DND-41 (cell line): Measurements from ENCODE around the gene VPS18.

Source experiments
- ATAC-seq: fragments of 200-7000 bp; cut with Tn5 transposase; 3 replicates; pipeline ENCODE4 v1.9.1; 2021; ENCODE audit warnings: low read depth; ENCODE audit not compliant: insufficient read depth
- DNase-seq: peaks from one replicate; pipeline ENCODE4 v3.0.0-alpha.2; 2020
- H2AFZ ChIP-seq: 2 replicates; pipeline ENCODE4 v1.6.0; 2012; ENCODE audit warnings: low read depth, low read length
- H3K27ac ChIP-seq: 2 replicates; pipeline ENCODE4 v1.5.1; 2012; ENCODE audit warnings: low read length, inconsistent platforms
- H3K27me3 ChIP-seq: fragments of 200-600 bp; sonication (generic); 2 replicates; pipeline ENCODE4 v1.6.0; 2012; ENCODE audit warnings: low read length, mild to moderate bottlenecking, inconsistent platforms; ENCODE audit not compliant: insufficient read depth, poor library complexity
- H3K36me3 ChIP-seq: 2 replicates; pipeline ENCODE4 v1.5.1; 2012; ENCODE audit warnings: low read length, inconsistent platforms; ENCODE audit not compliant: insufficient read depth
- H3K4me1 ChIP-seq: 2 replicates; pipeline ENCODE4 v1.5.1; 2012; ENCODE audit warnings: mild to moderate bottlenecking, low read length; ENCODE audit not compliant: insufficient read depth
- H3K4me2 ChIP-seq: 2 replicates; pipeline ENCODE4 v1.6.0; 2012; ENCODE audit warnings: mild to moderate bottlenecking, moderate library complexity, low read length, inconsistent platforms; ENCODE audit not compliant: insufficient read depth
- H3K4me3 ChIP-seq, 2 experiments: fragments of 200-600 bp in 1 of 2; shearing (Covaris generic) in 1 of 2; 2 replicates each; pipeline ENCODE4 v1.5.1; 2012 to 2016; ENCODE audit warnings: inconsistent platforms in 2 of 2, low read length in 2 of 2, mild to moderate bottlenecking in 2 of 2, low read depth in 1 of 2, moderate library complexity in 1 of 2
- H3K79me2 ChIP-seq: 2 replicates; pipeline ENCODE4 v1.6.0; 2012; ENCODE audit warnings: low read length, inconsistent platforms; ENCODE audit not compliant: insufficient read depth
- H3K9ac ChIP-seq: 2 replicates; pipeline ENCODE4 v1.6.0; 2012; ENCODE audit warnings: low read depth, mild to moderate bottlenecking, inconsistent platforms, low read length, moderate library complexity
- H3K9me3 ChIP-seq: 2 replicates; pipeline ENCODE4 v1.5.1; 2012; ENCODE audit warnings: low read length, moderate library complexity, mild to moderate bottlenecking, inconsistent platforms; ENCODE audit not compliant: insufficient read depth, severe bottlenecking
- H4K20me1 ChIP-seq: 2 replicates; pipeline ENCODE4 v1.6.0; 2012; ENCODE audit warnings: low read length; ENCODE audit not compliant: insufficient read depth
- CTCF ChIP-seq: IDR thresholded peaks from 2 replicates; pipeline ENCODE4 v1.5.1; 2012; ENCODE audit warnings: borderline replicate concordance, low read length, moderate library complexity, mild to moderate bottlenecking; ENCODE audit not compliant: poor library complexity, severe bottlenecking; ENCODE audit errors: extremely low read depth
- EZH2 ChIP-seq: IDR thresholded peaks from 3 replicates; pipeline ENCODE4 v1.6.1; 2012; ENCODE audit warnings: borderline replicate concordance, low read depth, mild to moderate bottlenecking, moderate library complexity, low read length, inconsistent platforms; ENCODE audit not compliant: severe bottlenecking

Gene VPS18

GRCh38 chr15:40914486-40914885, 20.2 kb downstream of the VPS18 start:
- H3K36me3 ChIP-seq = no peaks in the 10 kb centered on the region
- no peaks in the 10 kb centered on the region for H3K79me2 ChIP-seq
- no peak overlapping the region for H3K27ac ChIP-seq
- 0 out of 3 replicates have a peak, but pooled peaks have one; percentile 42 for ATAC-seq
- no peak overlapping the region for H3K4me3 ChIP-seq
- H4K20me1 ChIP-seq = no peaks in the 10 kb centered on the region
- no peak overlapping the region for H3K9ac ChIP-seq
- DNase-seq = no peak
- H3K9me3 ChIP-seq = no peaks in the 10 kb centered on the region
- TF ChIP-seq CTCF (peak; percentile 26), EZH2 (no peak)
- H3K27me3 ChIP-seq = no peaks in the 10 kb centered on the region
- no peak overlapping the region for H2AFZ ChIP-seq
- no peaks in the 10 kb centered on the region for H3K4me1 ChIP-seq
- no peak overlapping the region for H3K4me2 ChIP-seq

- no peaks in the 10 kb centered on the region for H3K4me1 ChIP-seq
- no peak overlapping the region for H3K9ac ChIP-seq
- H3K79me2 ChIP-seq = no peaks in the 10 kb centered on the region
- ATAC-seq = no peak
- H3K36me3 ChIP-seq = no peaks in the 10 kb centered on the region
- no peak for TF ChIP-seq EZH2
- no peak for TF ChIP-seq CTCF
- H2AFZ ChIP-seq = no peak overlapping the region
- no peak for DNase-seq
- H3K4me3 ChIP-seq = no peak overlapping the region
- no peaks in the 10 kb centered on the region for H3K27me3 ChIP-seq
- no peak overlapping the region for H3K27ac ChIP-seq
- no peaks in the 10 kb centered on the region for H4K20me1 ChIP-seq
- H3K4me2 ChIP-seq = no peak overlapping the region
- no peaks in the 10 kb centered on the region for H3K9me3 ChIP-seq
These were observed 20.9 kb downstream of the VPS18 start for GRCh38 chr15:40915116-40915661.

- Histone ChIP-seq H3K79me2 (no peaks in the 10 kb centered on the region), H3K9me3 (no peaks in the 10 kb centered on the region), H2AFZ (no peak overlapping the region), H3K4me3 (no peak overlapping the region), H4K20me1 (0 out of 2 replicates have a peak, but pooled peaks cover under 1% of the 10 kb centered on the region), H3K36me3 (no peaks in the 10 kb centered on the region), H3K4me2 (no peak overlapping the region), H3K4me1 (no peaks in the 10 kb centered on the region), H3K27me3 (no peaks in the 10 kb centered on the region), H3K9ac (no peak overlapping the region), H3K27ac (no peak overlapping the region)
- ATAC-seq (no peak), DNase-seq (no peak)
- no peak for TF ChIP-seq EZH2
- TF ChIP-seq CTCF = no peak
These were observed 21.4 kb downstream of the VPS18 start for GRCh38 chr15:40915679-40916078.
